ENCODE measurements around the gene TXK.

DNA sequence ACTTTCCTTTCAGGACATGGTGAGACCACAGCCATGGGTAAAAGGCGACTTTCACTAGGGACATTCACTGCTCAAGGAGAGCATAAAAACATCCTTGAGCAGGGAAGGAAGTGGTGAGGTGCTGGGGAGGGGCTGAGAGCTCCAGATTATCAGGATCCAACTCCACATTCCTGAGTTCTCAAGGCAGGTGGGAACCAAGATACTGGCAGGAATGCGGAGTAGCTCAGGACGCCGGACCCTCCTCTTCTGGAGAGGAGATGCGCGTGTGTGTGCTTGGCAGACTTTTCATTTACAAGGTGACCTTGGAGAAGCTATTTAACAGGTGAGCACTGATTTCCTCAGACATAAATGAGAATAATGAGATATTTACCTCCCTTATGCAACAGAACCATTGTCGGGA lies 41.3 kb upstream of the TXK start:
- TF ChIP-seq, protein P1, sequence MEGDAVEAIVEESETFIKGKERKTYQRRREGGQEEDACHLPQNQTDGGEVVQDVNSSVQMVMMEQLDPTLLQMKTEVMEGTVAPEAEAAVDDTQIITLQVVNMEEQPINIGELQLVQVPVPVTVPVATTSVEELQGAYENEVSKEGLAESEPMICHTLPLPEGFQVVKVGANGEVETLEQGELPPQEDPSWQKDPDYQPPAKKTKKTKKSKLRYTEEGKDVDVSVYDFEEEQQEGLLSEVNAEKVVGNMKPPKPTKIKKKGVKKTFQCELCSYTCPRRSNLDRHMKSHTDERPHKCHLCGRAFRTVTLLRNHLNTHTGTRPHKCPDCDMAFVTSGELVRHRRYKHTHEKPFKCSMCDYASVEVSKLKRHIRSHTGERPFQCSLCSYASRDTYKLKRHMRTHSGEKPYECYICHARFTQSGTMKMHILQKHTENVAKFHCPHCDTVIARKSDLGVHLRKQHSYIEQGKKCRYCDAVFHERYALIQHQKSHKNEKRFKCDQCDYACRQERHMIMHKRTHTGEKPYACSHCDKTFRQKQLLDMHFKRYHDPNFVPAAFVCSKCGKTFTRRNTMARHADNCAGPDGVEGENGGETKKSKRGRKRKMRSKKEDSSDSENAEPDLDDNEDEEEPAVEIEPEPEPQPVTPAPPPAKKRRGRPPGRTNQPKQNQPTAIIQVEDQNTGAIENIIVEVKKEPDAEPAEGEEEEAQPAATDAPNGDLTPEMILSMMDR (IDR thresholded peaks at IDR 0.05; ENCODE audit: insufficient read depth, low read depth, low read length), result no peak
- no peak for TF ChIP-seq EZH2 (IDR thresholded peaks at IDR 0.05; ENCODE audit: insufficient read depth, low read length)

All from astrocyte (in vitro differentiated cells and primary cell).